GM20431 (cell line): ENCODE results near the gene TTC27.
"Not testable (repeated sequence)": the region's sequence is repeated elsewhere in the genome, so short reads cannot be mapped to it uniquely, and the experiment has no call there.

Experiments
- in situ Hi-C: fragments of 300-500 bp; cut with MseI, MboI; formaldehyde crosslinking; loops from one replicate; pipeline ENCODE4 v1.15.0; 2020; ENCODE audit warnings: low sequenced_read_pairs; ENCODE audit not compliant: unreplicated experiment

Gene TTC27

DNA sequence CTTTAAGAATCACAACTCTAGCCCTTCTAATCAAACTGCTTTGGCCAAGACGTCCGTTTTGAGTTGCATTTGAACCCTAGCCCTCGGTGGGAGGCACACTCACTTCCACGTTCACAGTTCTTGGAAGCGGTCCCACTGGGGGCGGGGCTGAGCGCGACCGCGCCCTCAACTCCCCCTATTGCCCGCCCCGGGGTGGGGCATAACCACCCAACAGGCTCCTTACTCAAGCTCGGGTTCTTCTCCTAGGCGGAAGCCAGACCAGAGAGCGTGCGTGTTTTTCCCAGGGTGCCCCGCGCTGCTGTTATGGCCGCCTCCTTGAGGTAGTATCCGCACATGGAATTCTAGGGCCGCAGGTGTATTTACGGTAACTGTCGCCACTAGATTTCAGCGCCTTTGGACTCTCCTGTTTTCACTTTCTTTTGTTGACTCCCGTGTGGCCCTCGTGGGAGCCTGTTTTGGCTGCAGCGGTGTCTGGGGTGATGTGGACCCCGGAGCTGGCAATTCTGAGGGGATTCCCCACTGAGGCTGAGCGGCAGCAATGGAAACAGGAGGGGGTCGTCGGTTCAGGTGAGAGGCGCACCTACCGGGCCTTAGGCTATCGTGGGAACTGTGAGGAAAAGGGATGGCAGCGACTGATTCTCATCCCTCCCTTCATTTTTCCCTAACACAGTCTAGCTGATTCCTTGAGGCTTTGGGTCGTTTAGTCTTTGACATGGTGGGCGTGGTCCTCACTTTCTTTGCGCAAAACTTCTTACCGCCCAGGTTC is at the start of gene TTC27:
TSS of gene TTC27 (plus strand) at position 237 of the 766 bp plus-strand sequence. CDS start at position 480, 243 bp downstream.
- in situ Hi-C loops: no loop called here

DNA sequence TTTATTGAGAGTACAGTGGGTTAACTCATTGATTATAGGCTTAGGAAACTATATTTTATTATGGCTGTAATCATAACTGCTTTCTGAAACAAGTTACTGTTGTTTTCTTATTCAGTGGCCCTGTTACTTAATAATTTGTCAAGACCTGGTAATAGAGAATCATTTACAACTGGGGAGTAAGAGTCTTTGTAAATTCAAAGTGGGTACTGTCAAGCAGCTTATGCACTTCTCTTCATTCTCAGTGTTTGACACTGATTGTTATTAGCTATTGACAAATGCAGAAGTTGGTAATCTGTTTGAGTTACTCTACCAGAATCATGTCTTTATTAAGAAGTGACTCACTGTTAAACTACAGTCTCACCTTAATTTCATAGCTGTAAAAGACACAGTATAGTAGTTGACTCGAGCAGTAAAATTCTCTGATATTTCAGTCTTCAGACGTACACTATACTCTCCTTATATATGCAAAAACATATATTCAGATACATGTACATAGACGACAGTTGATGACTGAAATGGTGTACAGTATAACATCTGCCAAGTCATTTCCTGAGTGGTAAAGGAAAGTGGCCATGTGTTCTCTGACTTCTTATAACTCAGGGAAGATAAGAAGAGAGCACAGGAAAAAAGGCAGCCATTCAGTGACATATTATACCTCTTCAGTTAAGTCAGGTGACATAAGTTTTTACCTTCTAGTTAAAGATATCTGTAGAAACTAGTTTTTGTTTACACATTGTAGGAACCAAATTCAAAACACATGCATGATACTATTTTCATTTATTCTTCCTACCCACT is 36.0 kb upstream of the TTC27 start:
- in situ Hi-C loops: no loop called here

DNA sequence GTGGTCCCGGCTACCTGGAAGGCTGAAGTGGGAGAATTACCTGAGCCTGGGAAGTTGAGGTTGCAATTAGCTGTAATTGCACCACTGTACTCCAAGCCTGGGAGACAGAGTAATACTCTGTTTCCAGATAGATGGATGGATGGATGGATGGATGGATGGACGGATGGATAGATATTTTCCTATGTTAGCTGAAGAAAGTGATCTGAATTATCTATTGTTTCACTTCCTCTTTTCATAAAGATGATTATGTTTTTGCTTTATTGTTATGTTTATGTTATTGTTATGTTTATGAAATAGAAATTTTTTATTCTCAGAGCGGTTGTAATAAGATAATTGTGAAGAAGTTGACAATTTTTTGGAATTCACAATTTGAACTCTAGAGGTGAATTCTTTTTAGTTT is 33.3 kb upstream of the TTC27 start:
- in situ Hi-C loops: no loop called here

DNA sequence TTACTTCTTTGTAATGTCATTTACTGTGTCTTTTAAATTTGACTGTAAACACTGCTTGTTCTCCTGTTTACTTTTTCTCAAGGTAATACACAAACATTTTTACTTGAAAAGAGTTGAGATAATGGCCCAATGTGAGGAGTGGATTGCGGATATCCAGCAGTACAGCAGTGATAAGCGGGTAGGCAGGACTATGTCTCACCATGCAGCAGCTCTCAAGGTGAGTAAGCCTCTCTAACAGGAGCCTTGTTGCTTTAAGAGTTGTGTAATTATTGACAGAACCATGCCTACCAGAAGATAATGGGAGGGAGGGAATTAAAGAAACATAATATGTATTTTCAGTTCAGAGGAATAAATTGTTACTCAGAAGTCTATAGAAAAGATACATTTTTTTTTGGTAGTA is 16.5 kb upstream of the TTC27 start:
- in situ Hi-C loops: no loop called here

DNA sequence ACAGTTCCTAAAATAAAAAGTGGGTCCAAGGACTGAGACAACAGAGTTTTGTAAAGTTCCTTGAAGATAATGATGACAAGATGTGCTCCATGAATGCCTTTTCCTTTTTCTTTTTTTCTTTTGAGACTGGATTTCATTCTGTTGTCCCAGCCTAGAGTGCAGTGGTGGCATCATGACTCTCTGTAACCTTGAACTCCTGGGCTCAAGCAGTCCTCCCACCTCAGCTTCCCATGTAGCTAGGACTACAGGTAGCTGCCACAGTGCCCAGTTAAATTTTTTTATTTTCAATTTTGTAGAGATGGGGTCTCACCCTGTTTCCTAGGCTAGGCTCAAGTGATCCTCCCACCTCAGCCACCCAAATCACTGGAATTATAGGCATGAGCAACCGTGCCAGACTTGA is 16.1 kb upstream of the TTC27 start:
- in situ Hi-C loops: no loop called here

DNA sequence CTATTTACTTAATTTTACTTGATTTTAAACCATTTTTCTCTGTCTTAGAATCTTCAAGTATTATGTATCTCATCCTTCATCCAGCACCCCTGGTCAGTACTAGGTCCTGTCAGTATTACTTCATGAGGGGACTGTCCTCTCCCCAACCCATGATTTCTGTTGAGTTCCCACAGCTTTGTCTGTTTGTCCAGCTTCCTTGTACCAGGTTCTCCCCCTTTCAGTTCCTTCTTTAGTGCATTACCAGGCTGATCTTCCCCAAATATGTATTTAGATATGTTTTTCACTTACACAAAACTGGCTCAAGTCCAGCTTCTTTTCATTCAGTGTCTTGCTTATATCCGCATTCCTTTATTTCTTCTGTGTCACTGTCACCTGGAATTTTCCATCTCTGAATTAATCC is 13.8 kb upstream of the TTC27 start:
- in situ Hi-C loops: no loop called here

DNA sequence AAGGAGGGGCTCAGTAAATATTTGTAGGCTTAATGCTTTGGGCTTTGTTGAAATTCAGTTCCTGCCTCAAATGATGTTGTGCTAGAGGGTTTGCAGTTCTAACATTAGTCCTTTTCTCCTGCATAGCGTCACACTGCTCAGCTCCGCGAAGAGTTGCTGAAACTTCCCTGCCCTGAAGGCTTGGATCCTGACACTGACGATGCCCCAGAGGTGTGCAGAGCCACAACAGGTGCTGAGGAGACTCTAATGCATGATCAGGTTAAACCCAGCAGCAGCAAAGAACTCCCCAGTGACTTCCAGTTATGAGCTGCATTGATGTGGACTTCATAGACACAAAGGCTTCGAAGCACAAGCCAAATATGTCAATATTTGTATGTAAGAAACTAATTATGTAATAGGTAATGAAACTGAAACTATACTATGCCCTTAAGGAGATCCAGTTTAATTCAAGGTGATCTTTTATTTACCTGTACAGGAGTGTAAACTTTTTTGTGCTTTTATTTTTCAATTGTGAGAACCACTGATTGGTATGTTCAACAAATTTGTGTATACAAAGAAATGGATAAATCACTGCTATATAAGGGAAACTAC is 10.2 kb upstream of the TTC27 start:
- in situ Hi-C loops: no loop called here

DNA sequence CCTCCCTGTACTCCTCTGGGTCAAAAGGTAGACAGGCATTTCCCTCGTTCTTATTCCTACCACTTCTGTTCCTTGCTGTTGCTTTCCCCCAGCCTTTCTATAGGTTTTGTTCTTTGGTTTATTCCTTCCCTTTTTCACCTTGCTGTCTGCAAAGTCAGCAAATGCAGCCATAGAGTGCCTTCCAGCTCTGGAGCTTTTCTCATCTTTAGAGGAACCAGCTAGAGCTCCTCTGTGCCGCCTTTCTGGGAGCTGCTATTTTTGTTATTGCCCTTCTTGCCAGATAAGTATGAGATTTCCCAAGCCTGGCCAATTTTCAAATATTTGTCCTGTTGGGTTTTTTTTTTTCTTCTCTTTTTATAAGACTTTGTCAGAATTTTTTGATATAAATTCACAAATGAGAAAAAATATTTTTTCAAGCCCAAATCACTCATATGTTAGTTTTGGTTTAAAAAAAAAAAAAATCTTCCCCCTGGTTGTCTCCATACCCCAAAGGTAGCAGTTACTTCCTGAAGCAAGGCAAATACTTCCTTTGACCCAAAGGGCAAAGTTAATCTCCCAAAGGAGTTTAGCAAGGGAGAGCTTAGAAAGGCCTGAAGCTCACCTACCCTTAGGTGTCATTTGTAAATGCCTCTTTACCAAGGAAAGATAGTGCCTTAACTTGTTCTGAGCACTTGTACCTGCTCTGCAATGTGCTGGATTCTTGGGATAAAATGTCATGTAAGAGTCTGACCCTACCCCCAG is 5.1 kb upstream of the TTC27 start:
- in situ Hi-C loops: no loop called here

DNA sequence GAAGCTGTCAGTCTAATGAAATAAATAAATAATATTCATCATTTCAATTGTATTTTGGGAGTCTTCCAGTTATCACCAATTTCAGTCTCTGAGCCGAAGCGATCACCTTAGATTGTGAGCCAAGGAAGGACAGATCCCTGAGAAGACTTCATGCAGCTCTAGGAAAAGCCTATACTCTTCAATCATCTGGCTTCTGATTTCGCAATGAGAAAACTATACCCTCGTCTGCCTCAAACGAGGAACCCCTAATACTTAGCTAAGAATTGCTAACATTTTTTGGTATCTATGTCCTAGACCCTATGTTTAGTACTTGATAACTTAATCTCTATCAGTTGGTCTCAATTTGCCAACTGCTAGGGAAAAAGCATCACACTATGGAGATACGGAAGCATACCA is 4.5 kb upstream of the TTC27 start:
- in situ Hi-C loops: no loop called here

DNA sequence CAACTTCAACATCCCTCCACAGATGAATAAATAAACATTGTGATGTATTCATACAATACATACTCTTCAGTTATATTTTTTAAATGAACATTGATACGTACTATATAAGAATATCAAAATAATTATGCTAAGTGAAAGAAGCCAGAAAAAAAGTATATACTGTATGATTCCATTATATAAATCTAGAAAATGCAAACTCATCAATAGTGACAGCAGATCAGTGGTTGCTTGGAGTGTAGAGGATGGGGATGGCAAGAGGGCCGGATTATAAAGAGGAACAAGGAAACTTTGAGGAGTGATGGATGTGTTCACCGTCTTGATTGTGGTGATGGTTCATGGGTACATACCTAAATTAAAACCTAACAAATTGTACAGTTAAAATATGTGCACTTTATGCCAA is 3.0 kb upstream of the TTC27 start:
- in situ Hi-C loops: no loop called here

DNA sequence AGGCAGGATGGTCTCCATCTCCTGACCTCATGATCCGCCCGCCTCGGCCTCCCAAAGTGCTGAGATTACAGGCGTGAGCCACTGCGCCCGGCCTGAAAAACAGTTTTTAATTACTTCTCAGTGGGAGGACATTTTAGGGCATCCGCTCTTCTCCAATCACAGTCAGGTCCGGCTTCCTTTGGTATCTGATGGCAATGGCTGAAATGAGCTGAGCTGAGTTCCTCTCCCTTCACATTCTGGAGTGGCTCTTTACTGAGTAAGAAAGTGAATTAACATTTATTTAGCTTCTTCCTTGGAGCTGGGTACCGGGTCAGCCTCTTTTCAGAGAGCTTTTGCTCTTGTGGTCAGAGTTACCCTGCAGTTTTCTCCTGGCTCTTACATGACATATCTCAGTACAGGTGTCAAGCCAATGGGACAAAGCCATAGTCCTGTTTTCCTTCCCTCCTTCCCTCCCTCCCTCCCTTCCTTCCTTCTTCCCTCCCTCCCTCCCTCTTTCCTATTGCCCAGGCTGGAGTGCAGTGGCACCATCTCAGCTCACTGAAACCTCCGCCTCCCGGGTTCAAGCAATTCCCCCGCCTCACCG is 1.1 kb upstream of the TTC27 start:
- in situ Hi-C loops: no loop called here

DNA sequence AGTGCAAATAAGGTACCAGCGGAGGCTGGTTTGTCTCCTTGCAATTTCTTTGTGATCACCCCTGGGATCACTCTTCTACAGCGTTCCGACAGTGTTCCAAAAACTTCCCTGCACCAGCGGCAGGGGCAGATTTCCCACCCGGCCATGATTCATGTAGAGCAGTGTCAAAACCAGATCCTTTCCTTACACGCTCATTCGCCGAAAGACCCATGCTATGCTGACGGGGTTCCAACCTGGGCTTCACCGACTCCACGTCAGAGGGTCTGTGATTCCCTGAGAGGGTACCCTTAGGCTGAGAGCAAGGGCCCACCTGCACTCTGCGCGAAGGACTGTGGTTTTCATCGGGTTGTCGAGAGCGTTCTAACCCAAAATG is 423 bp upstream of the TTC27 start:
- in situ Hi-C loops: no loop called here

DNA sequence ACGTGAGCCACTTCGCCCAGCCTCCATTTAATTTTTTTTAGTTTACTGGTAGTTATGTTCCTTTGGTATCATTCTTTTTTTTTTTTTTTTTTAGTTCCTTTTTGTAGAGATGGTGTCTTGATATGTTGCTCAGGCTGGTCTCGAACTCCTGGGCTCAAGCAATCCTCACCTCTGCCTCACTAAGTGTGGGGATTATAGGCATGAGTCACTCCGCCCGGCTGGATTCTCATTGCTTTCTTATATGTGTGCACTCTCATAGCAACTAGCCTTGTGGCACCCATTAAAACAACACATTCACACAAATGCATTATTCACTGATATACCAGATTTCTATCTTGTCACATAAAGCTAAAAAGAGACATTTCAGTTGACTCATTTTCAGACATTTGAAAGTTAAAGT is 4.2 kb downstream of the TTC27 start:
- in situ Hi-C loops: no loop called here

DNA sequence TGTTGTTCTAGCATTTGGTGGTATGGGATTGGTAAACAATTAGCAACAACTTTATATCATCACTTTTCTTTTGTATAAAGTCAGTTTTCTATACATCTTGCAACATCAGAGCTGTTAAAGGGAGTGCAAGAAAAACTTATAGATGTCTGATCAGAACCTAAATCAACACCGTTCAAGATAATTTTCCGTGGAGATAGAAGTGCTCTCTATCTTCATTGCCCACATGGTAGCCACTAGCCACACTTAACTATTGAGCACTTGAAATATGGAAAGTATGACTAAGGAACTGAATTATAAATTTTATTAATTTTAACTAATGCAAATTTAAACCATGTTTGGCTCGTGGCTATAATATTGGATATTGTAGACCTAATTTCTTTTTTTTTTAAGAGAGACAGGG is 5.2 kb downstream of the TTC27 start:
- in situ Hi-C loops: no loop called here

DNA sequence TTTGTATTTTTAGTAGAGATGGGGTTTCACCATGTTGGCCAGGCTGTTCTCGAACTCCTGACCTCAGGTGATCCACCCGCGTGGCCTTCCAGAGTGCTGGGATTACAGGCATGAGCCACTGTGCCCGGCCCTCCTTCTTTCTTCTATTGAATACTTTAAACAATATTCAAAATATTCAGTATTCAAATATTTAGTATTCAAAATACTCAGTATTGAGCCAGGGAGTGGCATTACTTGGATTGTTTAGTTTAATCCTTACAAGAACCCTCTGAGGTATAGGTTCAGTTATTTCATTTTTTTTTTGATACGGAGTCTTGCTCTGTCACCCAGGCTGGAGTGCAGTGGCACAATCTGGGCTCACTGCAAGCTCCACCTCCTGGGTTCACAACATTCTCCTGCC is 10.7 kb downstream of the TTC27 start:
- in situ Hi-C loops: not testable (repeated sequence)

DNA sequence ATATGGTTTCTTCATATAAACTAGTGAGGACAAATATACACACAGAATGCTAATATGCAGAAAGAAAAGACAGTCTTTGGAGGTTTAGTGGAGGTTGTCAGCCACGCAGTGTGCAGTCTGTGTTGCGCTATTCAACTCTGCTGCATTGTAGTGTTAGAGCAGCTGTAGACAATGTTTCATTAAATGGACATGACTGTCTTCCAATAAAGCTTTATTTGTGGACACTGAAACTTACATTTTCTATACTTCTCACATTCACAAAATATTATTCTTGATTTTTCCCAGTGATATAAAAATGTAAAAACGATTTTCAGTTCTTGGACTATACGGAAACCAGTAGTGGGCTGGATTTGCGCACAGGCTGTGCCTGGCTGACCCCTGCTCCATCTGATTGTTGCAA is 13.3 kb downstream of the TTC27 start:
- in situ Hi-C loops: no loop called here

DNA sequence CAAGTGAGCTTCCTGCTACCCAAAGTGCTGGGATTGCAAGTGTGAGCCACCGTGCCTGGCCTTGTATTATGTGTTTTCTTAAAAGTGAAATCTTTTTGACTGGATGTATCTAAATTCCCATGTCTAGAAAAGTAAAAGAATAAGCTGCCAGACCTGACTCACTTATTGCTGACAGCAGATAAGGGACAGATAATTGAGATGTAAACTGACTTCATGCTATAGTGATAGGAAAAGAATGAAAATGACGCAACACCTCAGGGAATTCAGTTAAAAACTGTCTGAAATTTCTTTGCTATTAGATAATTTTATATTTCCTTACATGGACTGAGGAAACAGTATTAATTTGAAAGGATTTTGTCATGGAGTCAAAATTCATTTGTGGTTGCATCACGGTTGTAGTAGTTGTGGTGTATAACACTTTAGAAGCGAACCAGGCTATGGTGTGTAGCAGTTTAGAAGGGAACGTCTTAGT is 19.4 kb downstream of the TTC27 start:
- in situ Hi-C loops: no loop called here

DNA sequence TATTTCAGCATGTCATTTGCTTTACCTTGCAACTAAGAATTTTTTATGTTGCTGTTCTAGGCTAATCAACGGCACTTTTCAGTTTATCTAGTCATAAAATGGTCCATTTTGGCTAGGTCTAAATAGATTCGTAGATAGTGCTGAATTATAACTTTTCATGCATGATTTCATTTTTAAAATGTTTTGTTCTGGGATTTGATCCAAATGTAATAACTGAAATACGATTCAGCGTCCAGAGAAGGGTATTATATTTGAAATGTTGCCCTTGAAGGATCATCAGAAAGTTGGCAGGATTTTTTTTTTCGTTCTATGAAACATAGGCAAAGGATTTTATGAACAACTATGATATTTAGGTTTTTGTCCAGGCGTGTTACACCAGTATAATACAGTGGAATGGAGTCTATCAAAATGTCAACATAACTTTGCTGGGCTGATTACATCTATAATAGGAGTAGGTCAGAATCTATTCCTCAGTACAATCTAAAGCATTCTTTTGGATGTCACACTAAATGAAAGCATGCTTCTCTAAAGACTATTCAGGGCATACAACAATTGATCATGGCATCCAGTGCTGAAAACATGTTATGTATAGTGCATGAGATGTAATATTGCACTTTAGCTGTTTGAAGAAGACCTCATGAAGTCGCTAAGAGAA is 24.8 kb downstream of the TTC27 start:
- in situ Hi-C loops: no loop called here

DNA sequence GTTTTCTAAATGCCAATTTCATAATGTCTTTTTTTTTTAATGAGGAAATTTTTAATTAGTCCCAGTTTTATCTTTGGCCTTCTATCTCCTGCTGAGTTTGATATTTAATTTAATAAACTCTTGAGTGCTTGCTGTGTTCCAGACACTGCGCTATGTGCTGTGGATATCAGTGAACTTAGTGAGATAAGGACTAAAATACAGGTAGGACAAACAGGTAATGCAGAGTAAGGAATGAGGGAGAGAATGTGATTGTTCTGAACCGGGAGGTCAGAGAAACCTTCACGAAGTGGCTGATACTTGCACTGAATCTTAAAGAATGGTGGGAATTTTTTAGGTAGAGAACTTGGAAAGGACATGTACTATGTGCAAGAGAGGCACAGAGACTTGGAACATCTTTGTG is 28.2 kb downstream of the TTC27 start:
- in situ Hi-C loops: no loop called here

DNA sequence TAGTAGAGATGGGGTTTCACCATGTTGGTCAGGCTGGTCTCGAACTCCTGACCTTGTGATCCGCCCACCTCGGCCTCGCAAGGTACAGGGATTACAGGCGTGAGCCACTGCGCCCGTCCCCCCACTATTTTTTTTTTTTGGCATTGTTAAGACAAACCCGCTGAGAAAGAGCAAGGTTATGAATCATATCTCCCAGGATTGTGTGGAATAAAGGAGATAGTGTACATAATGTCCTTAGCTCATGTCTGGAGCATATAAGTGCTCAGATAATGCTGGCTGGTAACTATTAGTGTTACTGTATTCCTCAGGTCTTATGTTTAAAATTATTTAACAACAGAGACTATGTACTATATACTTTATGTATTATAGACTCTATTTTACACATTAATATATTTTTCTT is 36.0 kb downstream of the TTC27 start:
- in situ Hi-C loops: no loop called here
